GM12875 (cell line): ENCODE measurements around the gene PDCD7.

Experiments used
- H3K4me3 ChIP-seq: one replicate; pipeline ENCODE4 v1.5.1; 2011; ENCODE audit warnings: low read depth, low read length, control low read depth
- TF ChIP-seq, protein P1 (sequence below): IDR thresholded peaks from 2 replicates; pipeline ENCODE4 v1.5.1; 2011; ENCODE audit warnings: low read depth, mild to moderate bottlenecking, control low read depth, inconsistent platforms, low read length, moderate library complexity, borderline replicate concordance; ENCODE audit not compliant: insufficient read depth

PDCD7 gene

DNA sequence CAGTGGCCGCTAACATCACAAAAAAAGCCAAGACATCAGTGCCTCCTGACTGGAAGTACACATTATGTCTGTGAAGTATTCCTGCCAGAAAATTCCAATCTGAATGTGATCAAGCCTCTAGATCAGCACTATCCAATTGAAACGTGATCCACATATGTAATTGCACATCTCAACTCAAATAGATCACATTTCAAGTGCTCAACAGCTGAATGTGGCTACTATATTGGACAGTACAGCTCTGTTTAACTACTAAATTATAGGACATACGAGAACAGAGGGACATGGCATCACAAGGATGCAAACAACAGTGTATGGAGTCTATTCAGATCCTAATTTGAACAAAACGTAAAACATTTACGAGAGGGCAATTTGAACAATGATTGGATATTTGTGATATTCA lies 18.1 kb downstream of the PDCD7 start:
- TF ChIP-seq, protein P1, sequence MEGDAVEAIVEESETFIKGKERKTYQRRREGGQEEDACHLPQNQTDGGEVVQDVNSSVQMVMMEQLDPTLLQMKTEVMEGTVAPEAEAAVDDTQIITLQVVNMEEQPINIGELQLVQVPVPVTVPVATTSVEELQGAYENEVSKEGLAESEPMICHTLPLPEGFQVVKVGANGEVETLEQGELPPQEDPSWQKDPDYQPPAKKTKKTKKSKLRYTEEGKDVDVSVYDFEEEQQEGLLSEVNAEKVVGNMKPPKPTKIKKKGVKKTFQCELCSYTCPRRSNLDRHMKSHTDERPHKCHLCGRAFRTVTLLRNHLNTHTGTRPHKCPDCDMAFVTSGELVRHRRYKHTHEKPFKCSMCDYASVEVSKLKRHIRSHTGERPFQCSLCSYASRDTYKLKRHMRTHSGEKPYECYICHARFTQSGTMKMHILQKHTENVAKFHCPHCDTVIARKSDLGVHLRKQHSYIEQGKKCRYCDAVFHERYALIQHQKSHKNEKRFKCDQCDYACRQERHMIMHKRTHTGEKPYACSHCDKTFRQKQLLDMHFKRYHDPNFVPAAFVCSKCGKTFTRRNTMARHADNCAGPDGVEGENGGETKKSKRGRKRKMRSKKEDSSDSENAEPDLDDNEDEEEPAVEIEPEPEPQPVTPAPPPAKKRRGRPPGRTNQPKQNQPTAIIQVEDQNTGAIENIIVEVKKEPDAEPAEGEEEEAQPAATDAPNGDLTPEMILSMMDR: no peak
- H3K4me3 ChIP-seq: no peak overlapping the region

GRCh38 chr15:65115086-65115485 lies 18.5 kb downstream of the PDCD7 start, which contains the start of gene UBAP1L:
TSS of gene UBAP1L (minus strand) at chr15:65115200. CDS start at chr15:65106215, 8,985 bp downstream.
- no peak within 1 kb of the TSS for H3K4me3 ChIP-seq
- TF ChIP-seq, protein P1: no peak

DNA sequence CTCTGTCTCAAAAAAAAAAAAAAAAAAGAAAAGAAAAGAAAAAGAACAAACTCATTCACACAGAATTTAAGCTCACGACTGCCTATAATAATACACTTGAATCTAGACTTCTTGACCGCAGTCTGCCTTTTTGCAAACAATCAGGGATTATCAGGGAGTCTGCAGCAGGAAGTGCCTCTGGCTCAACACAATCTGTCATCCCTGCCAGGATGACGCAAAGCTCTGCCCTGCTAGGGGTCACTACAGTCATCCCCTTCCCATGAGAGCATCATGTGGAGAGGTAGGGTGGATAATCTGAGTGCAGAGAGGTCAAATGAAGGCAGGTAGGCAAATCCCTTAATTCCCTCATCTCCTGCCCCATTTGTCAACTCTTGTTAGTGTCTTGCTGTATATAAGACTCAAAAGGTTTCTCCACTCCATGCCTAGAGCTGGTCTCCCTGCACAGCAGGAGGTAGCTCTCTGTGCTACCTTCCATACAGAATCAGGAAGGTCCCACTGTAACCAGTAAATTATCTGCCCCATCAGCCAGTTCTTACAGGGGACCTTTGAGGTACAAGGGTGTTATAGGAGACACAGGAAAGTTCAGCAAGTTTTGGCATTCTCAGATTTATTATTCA lies 22.8 kb downstream of the PDCD7 start:
- TF ChIP-seq, protein P1: no peak
- H3K4me3 ChIP-seq: no peak overlapping the region

DNA sequence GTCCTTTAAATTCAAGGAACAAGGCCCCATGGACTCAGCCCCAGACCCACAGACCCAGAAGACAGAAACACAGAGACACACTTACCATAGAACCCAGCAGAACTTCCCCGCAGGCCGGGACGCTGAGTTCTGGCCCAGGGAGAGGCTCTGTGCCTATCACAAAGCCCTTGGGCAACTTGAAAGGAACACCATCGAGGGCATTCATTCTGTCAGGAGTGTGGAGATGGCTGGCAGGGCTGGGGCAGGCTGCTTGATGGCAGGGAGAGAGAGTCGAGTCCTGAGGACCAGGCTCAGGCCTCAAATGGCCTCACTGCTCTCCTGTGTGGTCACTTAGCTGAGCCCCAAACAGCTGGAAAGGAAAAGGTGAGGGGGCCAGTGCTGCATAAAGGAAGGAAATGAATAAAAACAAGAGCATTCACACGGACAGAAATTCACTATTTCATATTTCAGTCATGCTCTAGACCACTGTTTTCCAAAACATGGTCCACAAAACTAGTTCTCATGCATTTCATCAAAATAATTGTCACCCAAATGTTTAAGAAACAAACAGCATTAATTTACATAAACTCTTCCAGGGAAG lies 27.5 kb downstream of the PDCD7 start:
- H3K4me3 ChIP-seq: no peak overlapping the region
- TF ChIP-seq, protein P1: no peak

DNA sequence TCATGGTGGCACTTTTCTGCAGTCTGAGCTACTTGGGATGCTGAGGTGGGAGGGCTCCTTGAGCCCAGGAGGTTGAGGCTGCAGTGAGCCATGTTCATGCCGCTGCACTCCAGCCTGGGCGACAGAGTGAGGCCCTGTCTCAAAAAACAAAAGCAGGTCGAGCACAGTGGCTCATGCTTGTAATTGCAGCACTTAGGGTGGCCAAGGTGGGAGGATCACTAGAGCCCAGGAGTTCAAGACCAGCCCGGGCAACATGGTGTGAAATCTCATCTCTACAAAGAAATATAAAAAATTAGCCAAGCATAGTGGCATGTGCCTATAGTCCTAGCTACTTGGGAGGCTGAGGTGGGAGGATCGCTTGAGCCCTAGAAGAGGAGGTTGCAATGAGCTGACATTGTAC lies 28.6 kb downstream of the PDCD7 start:
- TF ChIP-seq, protein P1: no peak
- H3K4me3 ChIP-seq: no peak overlapping the region

DNA sequence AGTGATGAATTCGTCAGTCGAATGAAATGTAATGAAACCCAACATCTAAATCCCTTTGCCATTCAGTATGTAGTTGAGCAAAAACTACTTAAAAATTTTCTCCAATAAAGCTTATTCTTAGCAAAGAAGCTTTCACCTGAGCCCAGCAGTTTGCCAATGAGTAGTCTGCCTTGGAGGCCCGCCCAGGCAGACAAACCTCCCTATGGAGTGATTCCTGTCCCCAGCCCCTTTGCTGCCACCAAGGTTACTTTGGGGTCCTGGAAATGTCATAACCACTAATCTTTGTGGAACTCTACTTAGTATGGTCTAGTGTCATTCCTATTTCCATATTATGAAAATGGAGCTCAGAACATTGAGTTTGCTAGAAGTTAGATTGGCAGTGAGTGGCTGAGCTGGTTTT lies 30.7 kb downstream of the PDCD7 start:
- no peak overlapping the region for H3K4me3 ChIP-seq
- TF ChIP-seq, protein P1: no peak

DNA sequence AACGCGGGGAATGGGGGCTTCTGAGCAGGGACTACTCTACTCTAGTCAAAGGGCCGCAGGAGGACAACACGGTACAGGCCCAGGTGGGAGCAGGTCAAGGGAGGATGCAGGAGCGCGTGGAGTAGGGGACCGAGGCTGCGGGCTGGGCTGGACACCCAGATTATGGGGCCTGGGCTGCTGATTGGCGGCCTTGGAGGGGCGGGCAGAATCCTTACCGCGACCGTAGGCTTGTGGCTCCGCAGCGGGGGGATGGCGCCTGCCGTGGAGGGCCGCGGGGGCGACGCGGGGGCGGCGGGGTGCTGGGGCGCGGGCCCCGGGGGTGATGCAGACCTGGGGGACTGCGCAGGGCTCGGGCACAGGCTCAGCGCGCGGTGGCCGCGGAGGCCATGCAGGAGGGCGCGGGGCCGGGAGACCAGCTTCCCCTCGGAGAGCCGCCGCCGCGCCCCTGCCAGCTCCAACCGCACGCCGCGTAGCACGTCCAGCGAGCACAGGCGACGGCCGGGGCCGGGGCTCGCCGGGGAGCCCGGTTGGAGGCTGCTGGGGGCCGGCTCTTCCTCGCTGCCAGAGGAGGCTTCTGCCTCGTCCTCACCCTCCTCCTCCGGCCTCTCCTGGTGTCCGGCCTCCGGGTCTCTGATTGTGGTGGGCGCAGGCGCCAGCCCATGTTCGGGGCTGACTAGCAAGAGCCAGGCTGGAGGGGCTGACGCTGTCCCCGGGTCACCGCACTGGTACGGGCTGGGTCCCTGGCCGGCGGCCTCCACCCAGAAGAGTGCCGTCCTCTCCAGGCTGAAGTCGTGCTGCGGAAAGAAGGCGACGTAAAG lies 31.5 kb downstream of the PDCD7 start:
- H3K4me3 ChIP-seq: no peak overlapping the region
- TF ChIP-seq, protein P1: no peak
